NCI-H1417 treated with DMSO at 0.1 percent for 48 hours (cell line): ENCODE results near the gene PLCB3.
"Not testable (repeated sequence)": the region's sequence is repeated elsewhere in the genome, so short reads cannot be mapped to it uniquely, and the experiment has no call there.

Source experiments
- DNase-seq: peaks from one replicate; lab custom pipeline; 2025; lab: John Stamatoyannopoulos, UW

Gene PLCB3

GRCh38 chr11:64305075-64305690, 53.9 kb downstream of the PLCB3 start, which contains the start of gene ESRRA:
TSS of gene ESRRA (plus strand) at chr11:64305524. CDS start at chr11:64307180, 1,656 bp downstream.
- peak; percentile 94 for DNase-seq

- no peak for DNase-seq
Observed at GRCh38 chr11:64305691-64306562, 54.6 kb downstream of the PLCB3 start.

DNA sequence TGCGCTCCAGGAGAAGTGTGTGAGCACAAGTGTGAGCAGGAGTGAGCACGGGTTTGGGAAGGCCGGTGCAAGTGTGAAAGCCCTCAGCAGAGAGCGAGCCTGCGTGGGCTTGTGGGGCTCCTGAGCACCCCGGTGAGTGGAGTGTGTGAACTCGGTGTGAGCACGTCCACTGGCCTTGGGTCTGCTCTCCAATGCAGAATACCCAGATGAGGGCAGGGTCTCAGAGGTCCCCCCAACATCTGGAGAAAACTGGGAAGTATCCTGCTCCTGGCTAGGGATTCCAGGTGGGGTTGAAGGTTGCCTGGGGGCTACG, 55.2 kb downstream of the PLCB3 start:
- no peak for DNase-seq

DNA sequence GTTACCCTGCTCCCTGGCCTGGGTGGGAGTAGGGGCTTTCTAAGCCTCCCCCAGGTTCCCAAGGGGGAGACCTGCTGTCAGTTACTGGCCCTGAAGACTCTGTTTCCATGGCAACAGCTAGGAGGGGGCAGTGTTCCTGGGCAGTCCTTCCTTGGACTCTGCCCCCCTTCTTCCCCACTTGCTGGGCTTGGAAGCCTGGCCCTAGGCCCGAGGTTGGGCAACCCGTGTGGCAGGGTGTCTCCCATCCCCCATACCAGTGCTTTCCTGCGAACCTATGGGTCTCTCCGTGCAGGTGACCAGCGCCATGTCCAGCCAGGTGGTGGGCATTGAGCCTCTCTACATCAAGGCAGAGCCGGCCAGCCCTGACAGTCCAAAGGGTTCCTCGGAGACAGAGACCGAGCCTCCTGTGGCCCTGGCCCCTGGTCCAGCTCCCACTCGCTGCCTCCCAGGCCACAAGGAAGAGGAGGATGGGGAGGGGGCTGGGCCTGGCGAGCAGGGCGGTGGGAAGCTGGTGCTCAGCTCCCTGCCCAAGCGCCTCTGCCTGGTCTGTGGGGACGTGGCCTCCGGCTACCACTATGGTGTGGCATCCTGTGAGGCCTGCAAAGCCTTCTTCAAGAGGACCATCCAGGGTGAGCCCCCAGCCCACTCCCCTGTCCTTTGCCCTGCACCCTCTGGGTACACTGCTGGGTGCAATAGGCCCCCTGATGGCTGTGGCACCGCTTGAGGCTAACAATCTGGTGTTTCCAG, 55.7 kb downstream of the PLCB3 start:
- no peak for DNase-seq

DNA sequence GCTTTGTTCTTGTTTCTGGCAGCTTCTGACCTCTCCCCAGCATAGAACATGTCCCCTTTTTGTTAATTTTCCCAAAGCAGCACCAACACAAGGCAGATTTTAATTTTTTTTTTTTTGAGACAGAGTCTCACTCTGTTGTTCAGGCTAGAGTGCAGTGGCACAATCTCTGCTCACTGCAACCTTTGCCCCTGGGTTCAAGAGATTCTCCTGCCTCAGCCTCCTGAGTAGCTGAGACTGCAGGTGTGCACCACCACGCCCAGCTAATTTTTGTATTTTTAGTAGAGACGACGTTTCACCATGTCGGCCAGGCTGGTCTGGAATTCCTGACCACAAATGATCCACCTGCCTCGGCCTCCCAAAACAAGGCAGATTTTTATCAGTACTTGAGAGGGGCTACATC, 56.5 kb downstream of the PLCB3 start:
- DNase-seq: not testable (repeated sequence)

GRCh38 chr11:64312947-64313346, 61.6 kb downstream of the PLCB3 start:
- DNase-seq: no peak

DNA sequence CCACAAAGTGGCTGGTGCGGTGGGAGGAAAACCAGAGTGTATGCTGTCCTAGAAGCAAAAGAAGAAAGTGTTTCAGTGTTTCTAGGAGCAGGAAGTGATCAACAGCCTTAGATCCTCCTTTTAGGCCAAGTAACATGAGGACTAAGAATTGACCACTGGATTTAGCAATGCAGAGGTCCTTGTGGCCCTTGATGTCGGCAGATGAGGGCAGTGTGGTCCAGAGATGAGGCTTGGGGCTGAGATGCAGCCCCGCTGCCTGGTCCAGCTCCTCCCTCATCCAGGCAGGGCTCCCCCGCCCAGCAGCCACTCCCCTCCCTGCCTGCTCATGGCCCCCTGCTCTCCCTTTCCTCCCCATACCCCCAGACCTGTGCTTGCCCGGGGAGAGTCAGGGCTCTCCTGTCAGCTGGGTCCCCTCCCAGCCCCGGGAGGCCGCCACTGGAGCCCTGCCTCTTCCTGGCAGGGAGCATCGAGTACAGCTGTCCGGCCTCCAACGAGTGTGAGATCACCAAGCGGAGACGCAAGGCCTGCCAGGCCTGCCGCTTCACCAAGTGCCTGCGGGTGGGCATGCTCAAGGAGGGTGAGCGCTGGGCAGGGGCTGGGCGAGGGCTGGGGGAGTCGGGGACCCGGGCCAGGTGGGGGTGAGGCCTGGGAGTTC, 62.3 kb downstream of the PLCB3 start:
- no peak for DNase-seq

DNA sequence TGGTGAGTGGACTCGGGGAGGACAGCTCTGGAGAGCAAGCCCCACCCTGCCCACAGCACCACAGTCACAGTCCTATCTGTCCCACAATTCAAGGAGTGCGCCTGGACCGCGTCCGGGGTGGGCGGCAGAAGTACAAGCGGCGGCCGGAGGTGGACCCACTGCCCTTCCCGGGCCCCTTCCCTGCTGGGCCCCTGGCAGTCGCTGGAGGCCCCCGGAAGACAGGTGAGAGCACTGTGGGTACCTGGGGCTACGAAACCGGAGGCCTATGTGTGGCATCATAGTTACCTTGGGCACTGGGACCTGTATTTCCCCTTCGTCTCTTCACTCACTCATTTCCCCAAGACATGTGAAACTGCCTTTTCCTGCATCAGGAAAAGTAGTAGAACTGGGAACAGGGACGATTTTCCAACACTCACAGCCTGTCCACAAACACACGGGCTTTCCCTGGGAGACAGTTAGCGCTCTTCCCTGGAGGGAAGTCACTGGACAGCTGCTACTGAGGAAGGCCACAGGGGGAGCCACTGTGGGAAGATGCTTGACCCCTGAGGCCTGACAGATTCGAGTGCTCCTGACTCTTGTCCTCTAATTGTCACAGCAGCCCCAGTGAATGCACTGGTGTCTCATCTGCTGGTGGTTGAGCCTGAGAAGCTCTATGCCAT, 62.9 kb downstream of the PLCB3 start:
- DNase-seq: no peak

GRCh38 chr11:64314805-64315561, 63.7 kb downstream of the PLCB3 start:
- DNase-seq: no peak

GRCh38 chr11:64315667-64316526, 64.6 kb downstream of the PLCB3 start:
- not testable (repeated sequence) for DNase-seq

GRCh38 chr11:64316672-64317324, 65.5 kb downstream of the PLCB3 start:
- DNase-seq: no peak

GRCh38 chr11:64317325-64317960, 66.1 kb downstream of the PLCB3 start, which contains the start of gene TRMT112:
TSS of gene TRMT112 (minus strand) at chr11:64317559. CDS start at chr11:64317526, 33 bp downstream.
- peak; percentile 95 for DNase-seq

- peak; percentile 92 for DNase-seq
Observed at GRCh38 chr11:64317961-64318765, 66.8 kb downstream of the PLCB3 start, which contains the start of gene PRDX5. TSS of gene PRDX5 (plus strand) at chr11:64318121. CDS start at chr11:64318216, 95 bp downstream.
